Measurements from ENCODE around the gene SPRED1.

DNA sequence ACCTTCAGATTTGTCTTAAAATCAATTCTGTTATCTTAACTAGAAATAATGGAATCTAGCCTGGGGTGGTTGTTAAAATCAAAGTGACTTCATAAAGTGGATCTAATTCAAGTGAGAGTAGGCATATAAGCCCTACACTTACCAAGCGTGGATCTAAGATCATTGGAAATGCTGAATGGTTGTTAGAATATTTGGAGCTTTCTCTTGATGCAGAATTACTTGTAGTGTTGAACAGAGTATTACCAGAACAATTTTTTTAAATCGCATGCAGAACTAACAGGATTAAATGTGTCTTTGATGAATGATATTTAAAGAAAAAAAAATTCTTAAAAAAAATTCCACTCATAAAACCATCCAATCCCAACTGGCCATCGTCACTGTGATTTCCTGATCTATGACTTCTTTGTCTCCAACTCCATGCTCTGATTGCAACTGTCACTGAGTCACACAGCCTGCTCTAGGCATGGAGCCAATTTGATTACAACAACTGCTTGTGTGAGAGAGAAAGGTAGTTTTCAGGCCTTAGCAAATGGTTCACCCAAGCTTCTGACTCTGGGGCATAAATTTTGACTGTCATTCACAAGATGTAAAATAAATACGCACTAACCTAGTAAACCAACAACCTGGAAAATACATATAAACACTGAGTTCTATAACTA, 25.9 kb upstream of the SPRED1 start:
- no peak for TF ChIP-seq POLR2A (IDR thresholded peaks at IDR 0.05; ENCODE audit: low read length)
- no peak for TF ChIP-seq GATA1 (IDR thresholded peaks at IDR 0.05; ENCODE audit: low read depth, low read length)

Measured in erythroblast (primary cell).